Peyer's patch (tissue), 4 donors: ENCODE measurements around the gene LIMK1.

Experiments used
- CTCF ChIP-seq, 6 experiments: fragments of 450-650 bp in 4 of 6; fragments of 200-600 bp in 2 of 6; sonication (generic) in 1 of 6; IDR thresholded peaks; one replicate each; pipeline ENCODE4 v1.5.1; 2017 to 2019; ENCODE audit warnings: antibody characterized with exemption in 6 of 6, mild to moderate bottlenecking in 3 of 6, moderate library complexity in 1 of 6
- POLR2A ChIP-seq, 2 donors: fragments of 450-650 bp; IDR thresholded peaks; one replicate each; pipeline ENCODE4 v1.5.1; 2017; ENCODE audit warnings: antibody characterized with exemption in 2 of 2, mild to moderate bottlenecking in 2 of 2, moderate library complexity in 2 of 2

GRCh38 chr7:74082770-74083116 is 861 bp upstream of the LIMK1 start:
- TF ChIP-seq POLR2A (IDR thresholded peaks at IDR 0.05) = no peak
- no peak for TF ChIP-seq CTCF (IDR thresholded peaks at IDR 0.05)
